GM13977 (cell line): ENCODE data around the gene OBSCN.

ENCODE experiments used
- DNase-seq: peaks from one replicate; pipeline ENCODE4 v3.0.0; 2012; ENCODE audit warnings: low spot score
- CTCF ChIP-seq: IDR thresholded peaks from 2 replicates; pipeline ENCODE4 v1.5.1; 2012; ENCODE audit warnings: mild to moderate bottlenecking, control low read depth; ENCODE audit not compliant: insufficient read depth; ENCODE audit errors: extremely low read depth, missing control alignments
- in situ Hi-C: fragments of 300-500 bp; cut with MboI; formaldehyde crosslinking; loops from one replicate; pipeline ENCODE4 v1.12.0; 2022; ENCODE audit warnings: low sequenced_read_pairs, low pct_unique_long_range_greater_than_20kb, mixed read lengths, inconsistent platforms; ENCODE audit not compliant: unreplicated experiment

The OBSCN gene

GRCh38 chr1:228404107-228404720 is 196.4 kb downstream of the OBSCN start:
- in situ Hi-C loops: no loop called here
- DNase-seq: no peak
- no peak for TF ChIP-seq CTCF

GRCh38 chr1:228405200-228405978 is 197.5 kb downstream of the OBSCN start:
- DNase-seq: no peak
- TF ChIP-seq CTCF: no peak
- in situ Hi-C loops: no loop called here

DNA sequence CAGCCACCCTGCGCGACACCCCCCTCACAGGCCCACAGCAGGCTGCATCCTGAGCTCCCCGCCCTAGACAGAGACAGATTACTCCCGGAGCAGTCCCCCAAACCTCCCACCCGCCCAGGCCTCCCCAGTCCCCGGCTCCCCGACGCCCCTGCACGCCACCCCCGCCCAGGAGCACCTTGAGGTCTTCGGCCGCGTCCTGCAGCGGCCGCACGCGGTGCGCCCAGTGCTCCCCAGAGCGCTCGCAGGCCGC is 198.1 kb downstream of the OBSCN start:
- in situ Hi-C loops: no loop called here
- TF ChIP-seq CTCF: no peak
- no peak for DNase-seq

DNA sequence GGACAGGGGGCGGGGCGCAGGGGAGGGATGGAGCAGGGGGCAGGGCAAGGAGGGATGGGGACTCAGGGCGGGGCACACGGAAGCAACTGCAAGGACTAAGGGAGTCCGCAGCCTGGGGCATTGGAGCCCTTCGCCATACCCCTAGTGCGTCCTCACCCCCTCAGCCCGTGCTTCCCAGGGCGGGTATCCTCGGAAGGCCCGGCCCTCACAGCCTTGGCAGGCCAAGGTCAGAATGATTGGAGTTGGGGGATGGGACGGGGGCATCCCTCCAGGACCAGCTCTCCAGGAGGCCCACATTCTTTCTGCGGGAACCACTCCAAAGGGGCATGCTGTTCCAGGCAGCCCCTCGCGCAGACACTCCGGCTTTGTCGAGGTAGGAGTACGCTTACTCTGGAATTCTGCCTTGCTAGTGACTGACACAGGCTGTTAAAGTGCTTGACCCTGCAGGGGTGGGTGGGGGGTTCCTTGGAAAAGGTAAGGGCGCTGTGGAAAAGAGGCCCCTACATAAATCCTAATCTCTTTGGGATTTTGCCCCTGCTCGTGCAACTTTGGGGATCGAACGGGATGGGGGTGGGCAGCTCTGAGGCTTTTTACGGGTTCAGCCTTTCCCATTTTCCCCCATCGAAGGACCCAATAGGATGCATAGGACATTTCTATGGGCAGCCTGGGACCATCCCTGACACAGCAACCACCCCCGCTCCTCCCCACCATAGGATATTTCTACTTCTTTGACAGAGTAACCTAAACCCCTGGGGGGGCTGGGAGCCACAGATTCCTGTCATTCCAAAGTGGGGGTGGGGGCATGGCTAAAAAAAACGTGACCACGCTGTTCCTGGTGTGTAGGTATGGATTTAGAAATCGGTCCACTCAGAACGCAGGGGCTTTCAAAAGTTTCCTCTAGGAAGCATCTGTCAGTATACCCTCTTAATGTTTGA is 199.5 kb downstream of the OBSCN start:
- DNase-seq: no peak
- in situ Hi-C loops: no loop called here
- no peak for TF ChIP-seq CTCF

DNA sequence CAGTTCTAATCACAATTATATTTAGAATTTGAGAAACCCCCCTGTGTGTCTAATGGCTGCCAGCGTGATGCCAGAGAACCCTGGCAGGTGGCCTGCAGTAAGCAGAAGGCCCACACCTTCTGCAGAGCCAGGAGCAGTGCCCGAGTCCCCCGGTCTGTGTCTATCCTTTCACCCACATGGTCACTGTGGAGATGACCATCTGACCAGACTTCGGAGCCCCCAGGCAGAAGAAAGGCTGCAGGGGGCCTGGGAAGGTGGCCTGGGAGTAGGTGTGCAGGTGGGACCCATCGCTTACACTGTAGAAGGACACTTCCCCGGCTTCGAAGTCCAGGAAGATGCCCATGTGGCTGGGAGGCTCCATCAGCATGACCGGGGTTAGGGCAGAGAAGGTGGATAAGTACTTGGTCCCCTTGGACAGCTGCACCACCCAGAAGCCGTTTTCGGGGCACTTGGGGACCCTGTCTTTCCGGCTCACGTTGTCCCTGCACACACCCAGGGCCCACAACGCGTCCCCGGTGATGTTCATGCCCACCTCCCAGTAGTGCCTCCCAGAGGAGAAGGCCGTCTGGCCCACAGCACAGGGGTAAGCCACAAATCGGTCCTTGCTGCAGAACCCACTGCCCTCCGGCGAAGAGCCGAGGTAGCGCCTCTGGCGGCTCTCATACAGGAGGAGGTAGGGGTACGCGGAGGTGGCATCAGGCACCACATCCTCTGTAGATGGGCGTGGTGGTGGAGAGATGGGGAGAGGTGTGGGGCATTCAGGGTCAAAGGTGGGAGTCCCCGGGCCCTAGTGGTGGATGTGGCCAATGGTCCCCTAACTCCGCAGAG is 200.4 kb downstream of the OBSCN start:
- no peak for TF ChIP-seq CTCF
- in situ Hi-C loops: no loop called here
- DNase-seq: no peak
